ENCODE data around the gene RIT2.

The RIT2 gene

DNA sequence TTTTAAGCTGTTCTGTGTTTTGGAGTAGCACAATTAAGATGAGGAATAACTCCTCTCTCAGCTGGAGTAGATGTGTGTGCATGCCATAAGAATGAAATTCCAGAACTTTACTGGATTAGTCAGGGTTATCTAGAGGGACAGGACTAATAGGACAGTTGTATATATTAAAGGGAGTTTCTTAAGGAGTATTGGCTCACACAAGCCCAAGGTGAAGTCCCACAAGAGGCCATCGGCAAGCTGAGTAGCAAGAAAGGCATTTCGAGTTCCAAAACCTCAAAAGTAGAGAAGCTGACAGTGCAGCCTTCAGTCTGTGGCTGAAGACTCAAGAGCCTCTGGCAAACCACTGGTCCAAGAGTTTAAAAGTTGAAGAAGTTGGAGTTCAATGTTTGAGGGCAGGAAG lies 113.7 kb downstream of the RIT2 start:
- Histone ChIP-seq H3K27ac (ENCODE audit: extremely low read depth, low read depth, low read length) (no peak overlapping the region), H3K36me3 (ENCODE audit: control insufficient read depth in 2 of 2, insufficient read depth in 1 of 2, low read length in 2 of 2) (no peaks in the 10 kb centered on the region), H3K4me3 (ENCODE audit: low read depth, low read length) (no peak overlapping the region), H3K9me3 (ENCODE audit: control insufficient read depth, insufficient read depth, low read depth, low read length) (no peaks in the 10 kb centered on the region), H3K4me1 (ENCODE audit: control insufficient read depth, insufficient read depth, low read length) (no peaks in the 10 kb centered on the region)
- CTCF ChIA-PET: interaction anchor here (0.6 kb wide), 1 partner anchor 10 kb away, joined by 3 read pairs; no protein-coding TSS in a partner anchor
- TF ChIP-seq ZNF416 (tag by site-specific recombination; IDR thresholded peaks at IDR 0.05) (no peak), ZNF560 (tag by site-specific recombination; IDR thresholded peaks at IDR 0.05; ENCODE audit: borderline replicate concordance) (no peak), REPIN1 (tag by site-specific recombination; IDR thresholded peaks at IDR 0.05; ENCODE audit: low read depth) (no peak), ZNF596 (tag by site-specific recombination; IDR thresholded peaks at IDR 0.05) (no peak), ZNF221 (tag by site-specific recombination; IDR thresholded peaks at IDR 0.05; ENCODE audit: borderline replicate concordance) (no peak), ZNF112 (tag by site-specific recombination; IDR thresholded peaks at IDR 0.05) (no peak), ZNF660 (tag by site-specific recombination; IDR thresholded peaks at IDR 0.05) (no peak), ZNF23 (tag by site-specific recombination; IDR thresholded peaks at IDR 0.05; ENCODE audit: borderline replicate concordance) (no peak), GFI1B (tag by site-specific recombination; IDR thresholded peaks at IDR 0.05) (no peak), ZNF777 (tag by site-specific recombination; IDR thresholded peaks at IDR 0.05; ENCODE audit: borderline replicate concordance) (no peak), HOXD13 (CRISPR knock-in tag; IDR thresholded peaks at IDR 0.05; ENCODE audit: borderline replicate concordance) (no peak), WT1 (tag by site-specific recombination; IDR thresholded peaks at IDR 0.05) (no peak)
- TF ChIP-seq, protein P1, sequence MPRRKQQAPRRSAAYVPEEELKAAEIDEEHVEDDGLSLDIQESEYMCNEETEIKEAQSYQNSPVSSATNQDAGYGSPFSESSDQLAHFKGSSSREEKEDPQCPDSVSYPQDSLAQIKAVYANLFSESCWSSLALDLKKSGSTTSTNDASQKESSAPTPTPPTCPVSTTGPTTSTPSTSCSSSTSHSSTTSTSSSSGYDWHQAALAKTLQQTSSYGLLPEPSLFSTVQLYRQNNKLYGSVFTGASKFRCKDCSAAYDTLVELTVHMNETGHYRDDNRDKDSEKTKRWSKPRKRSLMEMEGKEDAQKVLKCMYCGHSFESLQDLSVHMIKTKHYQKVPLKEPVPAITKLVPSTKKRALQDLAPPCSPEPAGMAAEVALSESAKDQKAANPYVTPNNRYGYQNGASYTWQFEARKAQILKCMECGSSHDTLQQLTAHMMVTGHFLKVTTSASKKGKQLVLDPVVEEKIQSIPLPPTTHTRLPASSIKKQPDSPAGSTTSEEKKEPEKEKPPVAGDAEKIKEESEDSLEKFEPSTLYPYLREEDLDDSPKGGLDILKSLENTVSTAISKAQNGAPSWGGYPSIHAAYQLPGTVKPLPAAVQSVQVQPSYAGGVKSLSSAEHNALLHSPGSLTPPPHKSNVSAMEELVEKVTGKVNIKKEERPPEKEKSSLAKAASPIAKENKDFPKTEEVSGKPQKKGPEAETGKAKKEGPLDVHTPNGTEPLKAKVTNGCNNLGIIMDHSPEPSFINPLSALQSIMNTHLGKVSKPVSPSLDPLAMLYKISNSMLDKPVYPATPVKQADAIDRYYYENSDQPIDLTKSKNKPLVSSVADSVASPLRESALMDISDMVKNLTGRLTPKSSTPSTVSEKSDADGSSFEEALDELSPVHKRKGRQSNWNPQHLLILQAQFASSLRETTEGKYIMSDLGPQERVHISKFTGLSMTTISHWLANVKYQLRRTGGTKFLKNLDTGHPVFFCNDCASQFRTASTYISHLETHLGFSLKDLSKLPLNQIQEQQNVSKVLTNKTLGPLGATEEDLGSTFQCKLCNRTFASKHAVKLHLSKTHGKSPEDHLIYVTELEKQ (tag by site-specific recombination; IDR thresholded peaks at IDR 0.05; ENCODE audit: borderline replicate concordance): no peak
- POLR2A ChIA-PET: no interaction called here

DNA sequence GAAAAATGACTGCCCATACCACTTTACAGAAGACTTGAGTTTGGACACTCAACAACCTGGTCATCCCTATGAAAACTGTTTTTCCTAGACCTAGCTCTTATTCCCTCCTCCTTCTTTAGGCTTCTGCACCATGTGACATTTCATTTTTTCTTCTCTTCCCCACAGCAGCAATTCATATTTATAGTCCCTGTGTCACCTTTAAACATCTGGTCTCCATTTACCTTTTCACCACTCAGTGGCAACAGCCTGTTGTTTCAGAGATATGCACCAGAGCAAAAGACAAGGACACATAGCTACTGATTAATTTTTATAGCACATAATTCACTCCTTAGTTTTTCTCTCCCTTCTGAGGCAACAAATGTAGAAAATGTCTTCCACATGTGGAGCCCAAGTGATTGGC lies 118.7 kb downstream of the RIT2 start:
- Histone ChIP-seq H3K9me3 (ENCODE audit: control insufficient read depth, insufficient read depth, low read depth, low read length) (no peaks in the 10 kb centered on the region), H3K27ac (ENCODE audit: extremely low read depth, low read depth, low read length) (no peak overlapping the region), H3K36me3 (ENCODE audit: control insufficient read depth in 2 of 2, insufficient read depth in 1 of 2, low read length in 2 of 2) (no peaks in the 10 kb centered on the region), H3K4me3 (ENCODE audit: low read depth, low read length) (no peak overlapping the region), H3K4me1 (ENCODE audit: control insufficient read depth, insufficient read depth, low read length) (no peaks in the 10 kb centered on the region)
- POLR2A ChIA-PET: no interaction called here
- CTCF ChIA-PET: interaction anchor here (0.6 to 0.7 kb wide), 2 partner anchors 138 to 945 kb away, joined by 3 read pairs; no protein-coding TSS in a partner anchor
- TF ChIP-seq KLF10 (tag by site-specific recombination; IDR thresholded peaks at IDR 0.05) (no peak), ZNF311 (tag by site-specific recombination; IDR thresholded peaks at IDR 0.05; ENCODE audit: borderline replicate concordance) (no peak), ZNF48 (tag by site-specific recombination; IDR thresholded peaks at IDR 0.05) (no peak), ZNF514 (tag by site-specific recombination; IDR thresholded peaks at IDR 0.05) (no peak), ZNF416 (tag by site-specific recombination; IDR thresholded peaks at IDR 0.05) (no peak), ZFP41 (tag by site-specific recombination; IDR thresholded peaks at IDR 0.05; ENCODE audit: borderline replicate concordance) (no peak), ZNF707 (tag by site-specific recombination; IDR thresholded peaks at IDR 0.05) (no peak), ZNF585B (tag by site-specific recombination; IDR thresholded peaks at IDR 0.05) (no peak), EGR2 (tag by site-specific recombination; IDR thresholded peaks at IDR 0.05; ENCODE audit: low read depth) (no peak), SALL2 (tag by site-specific recombination; IDR thresholded peaks at IDR 0.05; ENCODE audit: borderline replicate concordance) (no peak)
- TF ChIP-seq, protein P2, sequence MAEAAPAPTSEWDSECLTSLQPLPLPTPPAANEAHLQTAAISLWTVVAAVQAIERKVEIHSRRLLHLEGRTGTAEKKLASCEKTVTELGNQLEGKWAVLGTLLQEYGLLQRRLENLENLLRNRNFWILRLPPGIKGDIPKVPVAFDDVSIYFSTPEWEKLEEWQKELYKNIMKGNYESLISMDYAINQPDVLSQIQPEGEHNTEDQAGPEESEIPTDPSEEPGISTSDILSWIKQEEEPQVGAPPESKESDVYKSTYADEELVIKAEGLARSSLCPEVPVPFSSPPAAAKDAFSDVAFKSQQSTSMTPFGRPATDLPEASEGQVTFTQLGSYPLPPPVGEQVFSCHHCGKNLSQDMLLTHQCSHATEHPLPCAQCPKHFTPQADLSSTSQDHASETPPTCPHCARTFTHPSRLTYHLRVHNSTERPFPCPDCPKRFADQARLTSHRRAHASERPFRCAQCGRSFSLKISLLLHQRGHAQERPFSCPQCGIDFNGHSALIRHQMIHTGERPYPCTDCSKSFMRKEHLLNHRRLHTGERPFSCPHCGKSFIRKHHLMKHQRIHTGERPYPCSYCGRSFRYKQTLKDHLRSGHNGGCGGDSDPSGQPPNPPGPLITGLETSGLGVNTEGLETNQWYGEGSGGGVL (tag by site-specific recombination; IDR thresholded peaks at IDR 0.05): no peak
- TF ChIP-seq, protein P3, sequence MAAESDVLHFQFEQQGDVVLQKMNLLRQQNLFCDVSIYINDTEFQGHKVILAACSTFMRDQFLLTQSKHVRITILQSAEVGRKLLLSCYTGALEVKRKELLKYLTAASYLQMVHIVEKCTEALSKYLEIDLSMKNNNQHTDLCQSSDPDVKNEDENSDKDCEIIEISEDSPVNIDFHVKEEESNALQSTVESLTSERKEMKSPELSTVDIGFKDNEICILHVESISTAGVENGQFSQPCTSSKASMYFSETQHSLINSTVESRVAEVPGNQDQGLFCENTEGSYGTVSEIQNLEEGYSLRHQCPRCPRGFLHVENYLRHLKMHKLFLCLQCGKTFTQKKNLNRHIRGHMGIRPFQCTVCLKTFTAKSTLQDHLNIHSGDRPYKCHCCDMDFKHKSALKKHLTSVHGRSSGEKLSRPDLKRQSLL (tag by site-specific recombination; IDR thresholded peaks at IDR 0.05): no peak
- TF ChIP-seq, protein P4, sequence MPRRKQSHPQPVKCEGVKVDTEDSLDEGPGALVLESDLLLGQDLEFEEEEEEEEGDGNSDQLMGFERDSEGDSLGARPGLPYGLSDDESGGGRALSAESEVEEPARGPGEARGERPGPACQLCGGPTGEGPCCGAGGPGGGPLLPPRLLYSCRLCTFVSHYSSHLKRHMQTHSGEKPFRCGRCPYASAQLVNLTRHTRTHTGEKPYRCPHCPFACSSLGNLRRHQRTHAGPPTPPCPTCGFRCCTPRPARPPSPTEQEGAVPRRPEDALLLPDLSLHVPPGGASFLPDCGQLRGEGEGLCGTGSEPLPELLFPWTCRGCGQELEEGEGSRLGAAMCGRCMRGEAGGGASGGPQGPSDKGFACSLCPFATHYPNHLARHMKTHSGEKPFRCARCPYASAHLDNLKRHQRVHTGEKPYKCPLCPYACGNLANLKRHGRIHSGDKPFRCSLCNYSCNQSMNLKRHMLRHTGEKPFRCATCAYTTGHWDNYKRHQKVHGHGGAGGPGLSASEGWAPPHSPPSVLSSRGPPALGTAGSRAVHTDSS (tag by site-specific recombination; IDR thresholded peaks at IDR 0.05): no peak
- TF ChIP-seq, protein P5, sequence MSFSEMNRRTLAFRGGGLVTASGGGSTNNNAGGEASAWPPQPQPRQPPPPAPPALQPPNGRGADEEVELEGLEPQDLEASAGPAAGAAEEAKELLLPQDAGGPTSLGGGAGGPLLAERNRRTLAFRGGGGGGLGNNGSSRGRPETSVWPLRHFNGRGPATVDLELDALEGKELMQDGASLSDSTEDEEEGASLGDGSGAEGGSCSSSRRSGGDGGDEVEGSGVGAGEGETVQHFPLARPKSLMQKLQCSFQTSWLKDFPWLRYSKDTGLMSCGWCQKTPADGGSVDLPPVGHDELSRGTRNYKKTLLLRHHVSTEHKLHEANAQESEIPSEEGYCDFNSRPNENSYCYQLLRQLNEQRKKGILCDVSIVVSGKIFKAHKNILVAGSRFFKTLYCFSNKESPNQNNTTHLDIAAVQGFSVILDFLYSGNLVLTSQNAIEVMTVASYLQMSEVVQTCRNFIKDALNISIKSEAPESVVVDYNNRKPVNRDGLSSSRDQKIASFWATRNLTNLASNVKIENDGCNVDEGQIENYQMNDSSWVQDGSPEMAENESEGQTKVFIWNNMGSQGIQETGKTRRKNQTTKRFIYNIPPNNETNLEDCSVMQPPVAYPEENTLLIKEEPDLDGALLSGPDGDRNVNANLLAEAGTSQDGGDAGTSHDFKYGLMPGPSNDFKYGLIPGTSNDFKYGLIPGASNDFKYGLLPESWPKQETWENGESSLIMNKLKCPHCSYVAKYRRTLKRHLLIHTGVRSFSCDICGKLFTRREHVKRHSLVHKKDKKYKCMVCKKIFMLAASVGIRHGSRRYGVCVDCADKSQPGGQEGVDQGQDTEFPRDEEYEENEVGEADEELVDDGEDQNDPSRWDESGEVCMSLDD (tag by site-specific recombination; IDR thresholded peaks at IDR 0.05): no peak
